RPMI7951 (cell line): ENCODE results near the gene PRCP. TPM values are rescaled to one million over a fixed set of nuclear protein-coding genes. Genes with fewer than 3 reads are reported as not detected.

ENCODE experiments used
- DNase-seq: peaks from one replicate; pipeline ENCODE4 v3.0.0-alpha.2; 2012; ENCODE audit warnings: low read depth
- total RNA-seq: library from RNA; depleted of rRNA; stranded (reverse); fragments of >200 nt; shearing (Covaris generic); gene quantifications from 2 replicates; pipeline ENCODE4 v1.2.3, GENCODE V29; 2014

The PRCP gene
- total RNA-seq, 1 experiment from 2014 or later: 66.3 TPM

GRCh38 chr11:82830746-82831145, 69.5 kb downstream of the PRCP start:
- DNase-seq: no peak

- DNase-seq: no peak
These were observed 71.1 kb downstream of the PRCP start for GRCh38 chr11:82829101-82829500.

GRCh38 chr11:82828472-82828871, 71.8 kb downstream of the PRCP start:
- no peak for DNase-seq

- no peak for DNase-seq
These were observed 73.7 kb downstream of the PRCP start for GRCh38 chr11:82826526-82826925.

- DNase-seq: no peak
These were observed 76.3 kb downstream of the PRCP start for GRCh38 chr11:82823647-82824619.

- no peak for DNase-seq
These were observed 81.7 kb downstream of the PRCP start for GRCh38 chr11:82818409-82819043.

- no peak for DNase-seq
These were observed 84.8 kb downstream of the PRCP start for GRCh38 chr11:82815406-82815805.

- DNase-seq: no peak
These were observed 85.9 kb downstream of the PRCP start for GRCh38 chr11:82814379-82814778.

- DNase-seq: no peak
These were observed 88.9 kb downstream of the PRCP start for GRCh38 chr11:82811369-82811768.

GRCh38 chr11:82810738-82811137, 89.5 kb downstream of the PRCP start:
- no peak for DNase-seq

- DNase-seq: no peak
These were observed 89.9 kb downstream of the PRCP start for GRCh38 chr11:82810326-82810725.

GRCh38 chr11:82807646-82808045, 92.6 kb downstream of the PRCP start:
- DNase-seq: no peak

GRCh38 chr11:82802710-82803109, 97.5 kb downstream of the PRCP start:
- no peak for DNase-seq

- DNase-seq: no peak
These were observed 103.0 kb downstream of the PRCP start for GRCh38 chr11:82796998-82797961.

- no peak for DNase-seq
These were observed 105.7 kb downstream of the PRCP start for GRCh38 chr11:82794490-82794889.

GRCh38 chr11:82792822-82793569, 107.2 kb downstream of the PRCP start:
- no peak for DNase-seq

GRCh38 chr11:82792319-82792718, 107.9 kb downstream of the PRCP start:
- no peak for DNase-seq

- no peak for DNase-seq
These were observed 108.5 kb downstream of the PRCP start for GRCh38 chr11:82791779-82792178.

GRCh38 chr11:82790723-82791484, 109.3 kb downstream of the PRCP start:
- no peak for DNase-seq

- DNase-seq: no peak
These were observed 112.2 kb downstream of the PRCP start for GRCh38 chr11:82787981-82788380.
